Vagina (tissue), 2 donors: ENCODE results near the gene KIAA1671.

Experiments
- CTCF ChIP-seq, 3 experiments: fragments of 450-650 bp in 2 of 3; fragments of 200-600 bp in 1 of 3; sonication (generic) in 1 of 3; IDR thresholded peaks; one replicate each; pipeline ENCODE4 v1.5.1; 2017 to 2019; ENCODE audit warnings: antibody characterized with exemption in 3 of 3, mild to moderate bottlenecking in 2 of 3, moderate library complexity in 2 of 3
- POLR2A ChIP-seq, 2 donors: fragments of 450-650 bp; IDR thresholded peaks; one replicate each; pipeline ENCODE4 v1.6.1; 2017; ENCODE audit warnings: antibody characterized with exemption in 2 of 2, mild to moderate bottlenecking in 2 of 2, moderate library complexity in 2 of 2
- POLR2AphosphoS5 ChIP-seq, 2 donors: sonication (generic); formaldehyde crosslinking; IDR thresholded peaks; one replicate each; pipeline ENCODE4 v1.9.0; 2017; ENCODE audit warnings: antibody characterized with exemption in 2 of 2, mild to moderate bottlenecking in 2 of 2, low read depth in 1 of 2; ENCODE audit not compliant: insufficient read depth in 1 of 2

GRCh38 chr22:25025491-25026400 is 73.2 kb downstream of the KIAA1671 start:
- no peak for TF ChIP-seq CTCF (IDR thresholded peaks at IDR 0.05)
- TF ChIP-seq POLR2AphosphoS5 (IDR thresholded peaks at IDR 0.05; ENCODE audit: insufficient read depth in 1 of 2, low read depth in 1 of 2): no peak
- TF ChIP-seq POLR2A (IDR thresholded peaks at IDR 0.05): no peak
